Activated CD4-positive, alpha-beta T cell treated with anti-CD3 and anti-CD28 coated beads, Interleukin-10, Interleukin-2, amounts not matched to agents 100 ng/mL and 50 ng/mL, durations not matched to agents 16 hours and 8 hours (primary cell): ENCODE results near the gene STK38.
A peak's percentile ranks its signal among the peaks of the same experiment; 100 is the strongest.

Experiments
- DNase-seq: peaks from one replicate; pipeline ENCODE4 v3.0.0-alpha.2; 2020

STK38 gene

DNA sequence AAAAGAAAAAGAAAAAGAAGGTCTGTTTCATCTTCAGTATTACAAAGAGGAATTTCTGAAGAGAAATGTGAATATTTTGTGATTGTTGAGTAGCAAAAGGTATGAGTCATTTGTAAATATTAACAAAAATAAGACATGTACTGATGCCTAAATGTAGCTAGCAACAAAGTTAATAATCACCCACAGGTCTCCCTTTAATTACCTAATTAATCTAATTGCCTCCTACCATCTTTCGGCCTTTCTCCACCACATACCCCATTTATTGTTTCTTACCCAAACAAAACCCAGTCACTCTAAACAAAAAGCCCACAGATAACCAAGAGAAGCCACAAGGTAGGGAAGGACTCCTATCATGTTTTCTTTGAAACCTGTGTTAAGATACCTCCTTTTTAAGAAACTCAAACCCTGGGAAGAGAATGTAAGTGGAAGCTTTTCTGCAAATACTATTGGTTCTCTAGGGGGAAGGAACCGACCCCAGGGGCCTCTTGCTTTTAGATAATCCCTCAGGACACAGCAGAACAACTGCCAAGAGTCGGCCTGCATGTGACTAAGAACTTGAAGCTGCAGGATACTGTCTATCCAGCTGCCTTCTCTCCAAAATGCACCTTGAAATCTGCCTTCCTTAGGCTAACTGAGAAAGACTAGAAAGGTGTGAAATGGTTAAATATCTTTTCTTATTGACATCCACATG is 16.1 kb upstream of the STK38 start:
- no peak for DNase-seq

GRCh38 chr6:36560822-36561221 is 13.5 kb upstream of the STK38 start:
- DNase-seq, result no peak

DNA sequence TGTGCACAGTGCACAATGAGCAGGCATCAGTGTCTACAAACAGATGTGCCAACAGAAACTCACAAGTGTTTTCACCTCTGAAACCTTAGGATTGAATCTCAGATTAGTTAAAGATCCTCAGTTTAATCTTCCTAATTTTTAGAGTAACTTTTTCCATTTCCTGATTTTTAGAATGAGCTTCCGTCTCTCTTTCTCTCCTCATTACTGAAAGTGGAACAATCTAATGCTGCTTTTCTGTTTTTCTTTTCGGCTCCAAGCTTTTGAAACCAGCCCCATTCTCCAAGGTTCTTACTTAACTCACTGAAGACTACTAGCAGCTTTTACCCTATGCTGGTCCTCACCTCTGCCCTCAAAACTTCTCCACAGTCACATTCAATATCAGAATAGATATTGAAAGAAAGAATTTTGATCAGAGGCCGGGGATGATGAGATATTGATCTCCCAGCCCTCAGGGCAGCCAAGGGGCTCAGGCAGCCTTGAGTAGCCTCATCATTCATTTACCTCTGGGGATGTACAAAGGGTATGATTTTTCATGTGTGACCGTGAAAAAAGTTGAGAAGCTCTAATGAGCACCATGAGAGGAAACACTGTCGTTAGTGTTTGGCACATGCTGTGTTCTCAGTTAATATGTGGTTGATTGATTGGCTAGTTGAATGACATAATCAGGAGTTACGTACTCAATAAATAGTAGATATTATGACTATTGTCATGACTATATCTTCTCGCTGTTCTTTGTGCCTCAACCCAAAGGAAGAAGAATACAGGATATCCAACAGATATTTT is 11.9 kb upstream of the STK38 start:
- DNase-seq, result no peak

DNA sequence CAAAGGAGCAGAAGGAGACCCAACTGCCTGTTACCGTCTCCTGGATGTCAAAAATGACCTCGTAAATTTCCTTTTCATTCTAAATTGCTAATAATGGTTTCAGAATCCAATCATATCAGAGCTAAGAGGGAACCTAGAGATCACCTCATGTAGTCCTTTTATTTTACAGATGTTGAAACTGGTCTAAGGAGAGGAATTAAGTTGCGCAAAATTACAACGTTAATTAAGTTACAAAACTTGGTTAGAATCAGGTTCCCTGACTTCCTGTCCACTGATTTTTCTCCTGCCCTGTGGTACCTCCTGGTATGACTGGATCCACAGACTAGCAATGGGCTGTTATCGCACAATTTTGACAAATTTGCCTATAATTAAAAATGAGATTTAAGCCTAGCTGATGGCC is 9.0 kb upstream of the STK38 start:
- no peak for DNase-seq

- no peak for DNase-seq
Observed at GRCh38 chr6:36555750-36556252, 8.5 kb upstream of the STK38 start.

GRCh38 chr6:36550473-36551000 is 3.3 kb upstream of the STK38 start:
- DNase-seq, result no peak

DNA sequence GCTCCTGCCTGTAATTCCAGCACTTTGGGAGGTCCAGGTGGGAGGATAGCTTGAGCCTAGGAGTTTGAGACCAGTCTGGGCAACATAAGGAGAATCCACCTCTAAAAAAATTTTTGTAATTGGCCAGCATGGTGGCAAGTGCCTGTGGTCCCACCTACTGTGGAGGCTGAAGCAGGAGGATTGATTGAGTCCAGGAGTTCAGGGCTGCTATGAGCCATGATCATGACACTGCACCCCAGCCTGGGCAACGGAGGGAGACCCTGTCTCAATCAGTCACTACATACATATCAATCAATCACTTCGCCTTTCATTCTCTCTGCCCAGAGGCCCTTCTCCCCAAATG is 1.1 kb upstream of the STK38 start:
- no peak for DNase-seq

DNA sequence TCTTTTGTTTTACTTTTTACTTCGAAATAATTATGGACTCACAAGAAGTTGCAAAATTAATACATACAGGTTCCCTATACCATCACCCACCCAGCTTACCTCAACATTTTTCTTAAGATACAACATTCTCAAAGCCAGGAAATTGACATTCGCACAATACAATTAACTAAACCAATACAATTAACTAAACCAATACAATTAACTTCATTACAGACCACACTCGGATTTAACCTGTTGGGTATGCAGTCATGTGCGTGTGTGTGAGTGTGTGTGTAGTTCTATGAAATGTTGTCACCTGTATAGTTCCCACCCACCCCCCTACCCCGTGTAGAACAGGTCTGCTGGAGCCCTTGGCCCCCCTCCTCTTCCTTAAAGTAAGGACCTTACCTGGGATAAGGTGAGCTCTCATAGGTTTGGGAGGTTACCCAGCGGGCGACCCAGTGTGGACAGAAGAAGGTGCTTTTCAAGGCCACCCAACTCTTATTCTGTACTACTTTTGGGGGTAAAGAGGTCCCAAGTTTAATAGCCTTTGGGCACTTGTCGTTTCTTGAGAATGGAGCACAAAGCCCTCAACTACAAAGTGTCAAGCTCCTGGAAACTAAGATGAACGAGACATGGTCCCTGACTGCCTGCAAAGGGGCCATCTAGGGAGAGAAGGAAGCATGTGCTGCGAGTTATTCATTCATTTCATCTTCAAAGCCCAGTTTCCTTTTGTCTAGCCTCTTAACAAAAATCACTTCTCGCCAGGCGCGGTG is 544 bp upstream of the STK38 start:
- DNase-seq, result no peak

DNA sequence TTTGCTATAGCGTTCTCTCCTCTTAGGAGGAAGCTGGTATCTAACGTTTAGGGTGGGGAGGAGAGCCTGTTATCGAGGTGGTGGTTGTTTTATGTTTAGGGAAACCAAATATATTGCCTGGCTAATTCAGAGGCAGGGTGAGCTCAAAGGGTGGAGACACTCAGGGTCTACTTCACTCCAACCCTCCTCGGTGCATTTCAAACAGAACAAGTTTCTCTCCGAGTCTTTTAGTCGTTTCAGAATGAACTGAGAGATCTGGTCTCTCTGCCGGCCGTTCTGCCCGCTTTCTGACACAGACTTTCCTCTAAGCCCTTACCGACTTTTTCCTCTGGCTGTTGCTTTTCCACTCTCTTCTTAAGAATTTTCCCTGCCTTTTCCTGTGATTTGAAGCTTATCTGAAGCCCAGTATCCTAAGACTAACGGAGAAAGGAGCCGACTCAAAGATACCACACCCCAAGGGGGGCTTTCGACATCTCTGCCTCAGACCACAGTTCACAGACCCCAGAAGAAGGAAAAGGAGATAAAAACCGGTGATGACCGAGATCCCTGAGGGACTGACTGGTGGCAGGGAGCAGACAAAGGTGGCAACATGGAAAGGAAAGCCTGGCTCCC is 865 bp downstream of the STK38 start:
- DNase-seq, result peak; percentile 35

- no peak for DNase-seq
Observed at GRCh38 chr6:36545767-36546307, 1.4 kb downstream of the STK38 start.

DNA sequence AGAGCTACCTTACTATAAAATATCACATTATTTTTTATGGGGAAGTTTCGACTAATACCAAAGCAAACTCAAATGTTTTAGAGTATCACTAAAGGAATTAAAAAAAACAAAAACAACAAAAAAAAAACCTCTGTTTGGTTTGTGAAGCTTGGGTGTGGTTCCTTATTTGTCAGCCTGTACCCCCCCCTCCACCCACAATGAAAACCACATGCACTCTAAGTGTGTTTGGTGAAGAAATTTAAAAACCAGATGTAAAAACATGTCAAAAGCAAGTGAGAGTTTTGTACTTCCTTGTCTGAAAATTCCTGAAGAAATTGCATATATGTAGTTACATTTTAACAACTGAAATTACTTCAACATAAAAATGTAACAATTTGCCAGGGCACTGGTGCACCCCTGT is 3.1 kb downstream of the STK38 start:
- peak; percentile 39 for DNase-seq

GRCh38 chr6:36542041-36542440 is 5.2 kb downstream of the STK38 start:
- no peak for DNase-seq

- no peak for DNase-seq
Observed at GRCh38 chr6:36539814-36540568, 7.3 kb downstream of the STK38 start.

- DNase-seq, result no peak
Observed at GRCh38 chr6:36536873-36537547, 10.3 kb downstream of the STK38 start.

GRCh38 chr6:36533321-36533720 is 14.0 kb downstream of the STK38 start:
- DNase-seq, result no peak

DNA sequence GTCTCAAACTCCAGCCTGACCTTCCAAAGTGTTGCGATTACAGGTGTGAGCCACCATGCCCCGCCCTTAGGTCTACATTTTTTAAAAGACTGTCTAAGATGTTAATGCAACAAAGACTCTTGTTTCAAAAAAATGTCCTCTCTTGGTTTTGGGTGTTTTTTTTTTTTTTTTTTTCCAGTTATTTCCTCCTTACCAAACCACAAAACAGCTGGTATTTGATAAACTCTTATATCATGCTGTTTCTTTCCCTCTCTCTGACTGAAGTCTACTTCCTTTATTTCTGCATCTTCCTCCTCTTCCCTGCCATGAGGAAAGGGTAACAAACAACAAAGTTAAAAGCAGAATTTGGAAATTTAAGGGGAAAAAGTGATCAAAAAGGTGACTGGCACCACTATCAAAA is 21.2 kb downstream of the STK38 start:
- DNase-seq, result no peak

DNA sequence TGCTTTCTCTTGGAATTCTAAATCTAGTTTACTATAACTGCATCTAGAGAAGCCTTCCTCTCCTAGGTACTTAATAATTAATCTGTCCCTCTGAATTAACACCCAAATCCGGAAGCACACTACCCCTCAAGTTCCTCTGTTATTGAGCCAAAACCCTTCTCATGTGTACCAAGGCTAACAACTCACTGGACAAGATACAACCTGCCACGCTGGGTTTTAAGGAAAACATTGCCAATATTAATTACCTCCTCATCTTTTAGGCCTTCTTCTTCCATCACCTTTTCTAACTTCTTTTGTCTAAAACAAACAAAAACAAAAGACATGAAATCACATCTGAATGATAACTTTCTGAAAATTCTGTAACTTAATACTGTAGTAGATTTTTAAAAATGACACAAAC is 21.9 kb downstream of the STK38 start:
- no peak for DNase-seq

DNA sequence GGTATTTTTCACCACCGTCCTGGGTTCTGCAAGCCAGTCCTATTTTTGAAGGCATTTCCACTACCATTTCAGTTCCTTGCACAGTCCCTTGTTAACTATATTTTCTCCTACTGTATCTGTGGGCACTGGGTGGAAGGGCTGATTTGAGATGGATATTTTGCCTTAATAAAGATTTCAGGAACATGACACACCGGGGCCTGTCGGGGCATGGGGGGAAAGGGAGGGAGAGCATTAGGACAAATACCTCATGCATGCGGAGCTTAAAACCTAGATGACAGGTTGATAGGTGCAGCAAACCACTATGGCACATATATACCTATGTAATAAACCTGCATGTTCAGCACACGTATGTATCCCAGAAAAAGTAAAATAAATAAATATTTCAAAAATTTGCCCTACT is 22.4 kb downstream of the STK38 start:
- DNase-seq, result no peak

DNA sequence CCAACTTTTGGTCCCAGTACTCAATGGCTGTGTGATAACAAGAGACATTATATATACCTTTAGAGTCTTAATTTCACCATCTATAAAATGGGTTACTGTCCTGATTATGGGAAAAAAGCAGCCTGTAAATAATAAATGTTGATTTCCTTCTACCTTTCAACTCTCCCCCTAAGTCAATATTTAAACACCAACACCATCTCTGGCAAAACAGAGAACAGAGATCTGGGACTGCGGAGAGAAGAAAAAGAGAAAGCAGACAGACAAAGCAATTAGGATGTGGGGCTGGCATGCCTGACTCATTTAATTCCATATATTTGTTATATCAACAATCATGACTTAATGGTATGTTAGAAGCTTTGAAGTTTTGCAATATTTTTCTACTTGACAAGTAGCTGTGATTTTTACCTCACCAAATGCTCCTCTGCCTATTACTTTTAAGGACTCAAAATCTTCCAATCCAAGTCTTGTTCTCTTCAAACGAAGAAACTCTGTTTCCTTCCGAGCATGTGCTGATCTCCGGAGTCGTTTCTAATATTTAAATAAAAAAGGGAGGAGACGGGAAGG is 23.3 kb downstream of the STK38 start:
- DNase-seq, result no peak

DNA sequence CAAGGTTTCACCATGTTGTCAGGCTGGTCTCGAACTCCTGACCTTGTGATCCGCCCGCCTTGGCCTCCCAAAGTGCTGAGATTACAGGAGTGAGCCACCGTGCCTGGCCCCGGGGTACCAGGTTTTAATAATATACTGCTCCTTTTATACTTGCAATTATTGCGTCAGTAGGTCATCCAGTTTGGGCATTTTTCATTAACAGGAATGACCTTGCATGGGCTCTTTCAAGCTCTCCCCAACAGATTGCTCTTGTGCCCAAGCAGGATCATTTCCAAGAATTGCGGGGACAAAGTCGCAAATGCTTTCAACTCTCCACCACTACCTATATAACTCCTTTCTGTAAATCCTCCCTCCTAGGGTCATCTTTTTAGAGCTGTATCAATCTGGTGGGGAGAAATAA is 23.8 kb downstream of the STK38 start:
- DNase-seq, result no peak

- no peak for DNase-seq
Observed at GRCh38 chr6:36519352-36519751, 27.9 kb downstream of the STK38 start.
